Hepatocyte (in vitro differentiated cells): ENCODE data around the gene BBS10. TPM values are rescaled to one million over a fixed set of nuclear protein-coding genes. Genes with fewer than 3 reads are reported as not detected.

Source experiments
- DNase-seq: peaks from one replicate; pipeline ENCODE4 v3.0.0-alpha.2; 2016; ENCODE audit warnings: low spot score
- H2AFZ ChIP-seq: fragments of 200-600 bp; sonication (generic); 2 replicates; pipeline ENCODE4 v1.6.0; 2016; ENCODE audit warnings: antibody characterized with exemption, mild to moderate bottlenecking
- H3K27ac ChIP-seq: fragments of 200-600 bp; sonication (generic); 2 replicates; pipeline ENCODE4 v1.5.1; 2016; ENCODE audit warnings: mild to moderate bottlenecking
- H3K27me3 ChIP-seq: fragments of 200-600 bp; sonication (generic); 2 replicates; pipeline ENCODE4 v1.6.1; 2016
- H3K36me3 ChIP-seq: fragments of 200-600 bp; sonication (generic); replicated peaks from 2 replicates; pipeline ENCODE4 v1.5.1; 2016; ENCODE audit warnings: low read depth; ENCODE audit not compliant: insufficient read depth
- H3K4me1 ChIP-seq: fragments of 200-600 bp; sonication (generic); 2 replicates; pipeline ENCODE4 v1.5.1; 2016; ENCODE audit warnings: mild to moderate bottlenecking, moderate library complexity; ENCODE audit not compliant: insufficient read depth
- H3K4me2 ChIP-seq: fragments of 200-600 bp; sonication (generic); 2 replicates; pipeline ENCODE4 v1.6.0; 2016
- H3K4me3 ChIP-seq: fragments of 200-600 bp; sonication (generic); 2 replicates; pipeline ENCODE4 v1.5.1; 2016; ENCODE audit warnings: mild to moderate bottlenecking
- H3K79me2 ChIP-seq: fragments of 200-600 bp; sonication (generic); 2 replicates; pipeline ENCODE4 v1.6.0; 2017; ENCODE audit warnings: mild to moderate bottlenecking
- H3K9me2 ChIP-seq: fragments of 200-600 bp; sonication (generic); replicated peaks from 2 replicates; pipeline ENCODE4 v1.6.0; 2017; ENCODE audit warnings: mild to moderate bottlenecking; ENCODE audit not compliant: insufficient read depth
- H3K9me3 ChIP-seq: fragments of 200-600 bp; sonication (generic); 2 replicates; pipeline ENCODE4 v1.5.1; 2016; ENCODE audit warnings: low read depth, mild to moderate bottlenecking
- H4K20me1 ChIP-seq: fragments of 200-600 bp; sonication (generic); 2 replicates; pipeline ENCODE4 v1.6.0; 2016; ENCODE audit warnings: mild to moderate bottlenecking; ENCODE audit not compliant: insufficient read depth, poor library complexity, severe bottlenecking
- EZH2 ChIP-seq: fragments of 200-600 bp; sonication (generic); IDR thresholded peaks from 2 replicates; pipeline ENCODE4 v1.6.1; 2016; ENCODE audit warnings: antibody characterized with exemption, mild to moderate bottlenecking, borderline replicate concordance
- EZH2phosphoT487 ChIP-seq: fragments of 200-600 bp; sonication (generic); IDR thresholded peaks from one replicate; pipeline ENCODE4 v1.6.1; 2018; ENCODE audit warnings: antibody characterized with exemption, mild to moderate bottlenecking, low read depth, moderate library complexity; ENCODE audit not compliant: unreplicated experiment, severe bottlenecking
- WGBS: methylation state at CpG from one replicate; pipeline ENCODE4 v1.1.6; 2016; ENCODE audit warnings: low lambda C conversion rate; ENCODE audit errors: missing lambda C conversion rate; 5-methylcytosine and 5-hydroxymethylcytosine counted together
- polyA plus RNA-seq: library from polyadenylated mRNA; unstranded; fragments of >200 nt; fragmentation: Nextera tagmentation; extraction: Ambion mirVana; gene quantifications from 2 replicates; pipeline ENCODE4 v1.2.1, GENCODE V29; 2016
- small RNA-seq: library from RNA; depleted of rRNA; stranded (forward); fragments of <200 nt; gene quantifications from one replicate; pipeline ENCODE3, GENCODE V24; 2014
- total RNA-seq: library from RNA; depleted of rRNA; stranded (reverse); fragments of >200 nt; gene quantifications from 2 replicates; pipeline ENCODE4 v1.2.3, GENCODE V29; 2014
- TF ChIP-seq, protein P1 (sequence below): fragments of 200-600 bp; sonication (generic); IDR thresholded peaks from 2 replicates; pipeline ENCODE4 v1.5.1; 2016; ENCODE audit warnings: antibody characterized with exemption, mild to moderate bottlenecking; ENCODE audit not compliant: poor library complexity

Gene BBS10
- total and polyA plus RNA-seq, 2 experiments from 2014 or later = 7.2 to 17.5 TPM

GRCh38 chr12:76299536-76300296, 48.5 kb downstream of the BBS10 start:
- H3K4me3 ChIP-seq = no peak overlapping the region
- H3K27ac ChIP-seq = no peak overlapping the region
- no peak overlapping the region for H2AFZ ChIP-seq
- no peaks in the 10 kb centered on the region for H3K9me3 ChIP-seq
- H3K36me3 ChIP-seq = no peaks in the 10 kb centered on the region
- WGBS = 51% methylated on average over 5 of the region's 5 CpGs
- H3K79me2 ChIP-seq = no peaks in the 10 kb centered on the region
- no peaks in the 10 kb centered on the region for H3K4me1 ChIP-seq
- no peaks in the 10 kb centered on the region for H3K27me3 ChIP-seq
- no peaks in the 10 kb centered on the region for H3K9me2 ChIP-seq
- H3K4me2 ChIP-seq = no peak overlapping the region
- no peak for TF ChIP-seq EZH2phosphoT487
- TF ChIP-seq, protein P1, sequence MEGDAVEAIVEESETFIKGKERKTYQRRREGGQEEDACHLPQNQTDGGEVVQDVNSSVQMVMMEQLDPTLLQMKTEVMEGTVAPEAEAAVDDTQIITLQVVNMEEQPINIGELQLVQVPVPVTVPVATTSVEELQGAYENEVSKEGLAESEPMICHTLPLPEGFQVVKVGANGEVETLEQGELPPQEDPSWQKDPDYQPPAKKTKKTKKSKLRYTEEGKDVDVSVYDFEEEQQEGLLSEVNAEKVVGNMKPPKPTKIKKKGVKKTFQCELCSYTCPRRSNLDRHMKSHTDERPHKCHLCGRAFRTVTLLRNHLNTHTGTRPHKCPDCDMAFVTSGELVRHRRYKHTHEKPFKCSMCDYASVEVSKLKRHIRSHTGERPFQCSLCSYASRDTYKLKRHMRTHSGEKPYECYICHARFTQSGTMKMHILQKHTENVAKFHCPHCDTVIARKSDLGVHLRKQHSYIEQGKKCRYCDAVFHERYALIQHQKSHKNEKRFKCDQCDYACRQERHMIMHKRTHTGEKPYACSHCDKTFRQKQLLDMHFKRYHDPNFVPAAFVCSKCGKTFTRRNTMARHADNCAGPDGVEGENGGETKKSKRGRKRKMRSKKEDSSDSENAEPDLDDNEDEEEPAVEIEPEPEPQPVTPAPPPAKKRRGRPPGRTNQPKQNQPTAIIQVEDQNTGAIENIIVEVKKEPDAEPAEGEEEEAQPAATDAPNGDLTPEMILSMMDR = no peak
- no peak for TF ChIP-seq EZH2
- no peaks in the 10 kb centered on the region for H4K20me1 ChIP-seq
- DNase-seq = peak; percentile 23

Small RNA genes lying within 50 kb of the gene (small RNA-seq; reads per million reads assigned to genes)
- gene RN7SKP172 = not detected

Other genes starting within 250 kb of the BBS10 start
- 73.0 and 82.5 TPM in 2 replicates for gene OSBPL8, start 211.4 kb upstream of the BBS10 start, total RNA-seq
- gene OSBPL8, start 211.4 kb upstream of the BBS10 start, polyA plus RNA-seq = 20.1 and 21.4 TPM in 2 replicates